Adrenal gland (tissue), 5 donors: ENCODE data around the gene RASD1.

Experiments used
- POLR2A ChIP-seq, 2 donors: fragments of 450-650 bp; IDR thresholded peaks; one replicate each; pipeline ENCODE4 v1.6.1; 2017; ENCODE audit warnings: antibody characterized with exemption in 2 of 2, mild to moderate bottlenecking in 2 of 2, moderate library complexity in 1 of 2
- TF ChIP-seq, protein P1 (sequence below), 6 experiments: fragments of 450-650 bp in 4 of 6; fragments of 200-600 bp in 2 of 6; sonication (generic) in 1 of 6; IDR thresholded peaks; 1 replicate in 5 of 6; 2 replicates in 1 of 6; pipeline versions ENCODE4 v1.5.1 to v1.8.0; 2016 to 2021; ENCODE audit warnings: antibody characterized with exemption in 6 of 6, mild to moderate bottlenecking in 2 of 6, moderate library complexity in 1 of 6
- donor health status: DM: no; HTN: no; CAD: no.

DNA sequence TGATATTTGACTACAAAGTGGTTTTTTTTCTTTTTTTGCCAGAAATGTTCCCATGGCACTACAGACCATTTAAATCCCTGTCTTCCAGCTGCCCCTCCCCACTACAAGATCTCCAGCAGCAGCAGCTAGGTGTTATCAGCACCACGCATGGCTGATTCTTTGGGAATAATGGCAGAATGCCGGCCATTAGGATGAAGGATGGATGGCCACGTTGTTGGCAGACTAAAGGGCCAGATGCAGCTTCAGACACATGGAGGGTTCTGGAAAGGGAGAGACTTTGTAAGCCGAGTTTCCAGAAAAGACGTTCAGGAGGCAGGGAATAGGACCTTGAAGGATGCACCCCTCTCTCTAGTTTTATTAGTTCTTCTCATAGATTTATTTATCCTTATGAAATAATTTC is 29.7 kb downstream of the RASD1 start:
- TF ChIP-seq, protein P1, sequence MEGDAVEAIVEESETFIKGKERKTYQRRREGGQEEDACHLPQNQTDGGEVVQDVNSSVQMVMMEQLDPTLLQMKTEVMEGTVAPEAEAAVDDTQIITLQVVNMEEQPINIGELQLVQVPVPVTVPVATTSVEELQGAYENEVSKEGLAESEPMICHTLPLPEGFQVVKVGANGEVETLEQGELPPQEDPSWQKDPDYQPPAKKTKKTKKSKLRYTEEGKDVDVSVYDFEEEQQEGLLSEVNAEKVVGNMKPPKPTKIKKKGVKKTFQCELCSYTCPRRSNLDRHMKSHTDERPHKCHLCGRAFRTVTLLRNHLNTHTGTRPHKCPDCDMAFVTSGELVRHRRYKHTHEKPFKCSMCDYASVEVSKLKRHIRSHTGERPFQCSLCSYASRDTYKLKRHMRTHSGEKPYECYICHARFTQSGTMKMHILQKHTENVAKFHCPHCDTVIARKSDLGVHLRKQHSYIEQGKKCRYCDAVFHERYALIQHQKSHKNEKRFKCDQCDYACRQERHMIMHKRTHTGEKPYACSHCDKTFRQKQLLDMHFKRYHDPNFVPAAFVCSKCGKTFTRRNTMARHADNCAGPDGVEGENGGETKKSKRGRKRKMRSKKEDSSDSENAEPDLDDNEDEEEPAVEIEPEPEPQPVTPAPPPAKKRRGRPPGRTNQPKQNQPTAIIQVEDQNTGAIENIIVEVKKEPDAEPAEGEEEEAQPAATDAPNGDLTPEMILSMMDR (IDR thresholded peaks at IDR 0.05) = no peak
- TF ChIP-seq POLR2A (IDR thresholded peaks at IDR 0.05) = no peak
